Psoas muscle (tissue), 8 donors: Measurements from ENCODE around the gene FLII. TPM values are rescaled to one million over a fixed set of nuclear protein-coding genes. Genes with fewer than 3 reads are reported as not detected.

ENCODE experiments used
- ATAC-seq, 4 donors: fragments of 200-7000 bp; cut with Tn5 transposase; one replicate each; pipeline ENCODE4 v1.9.1; 2020; ENCODE audit warnings: moderate library complexity in 3 of 4, mild to moderate bottlenecking in 2 of 4
- DNase-seq, 2 donors: peaks; one replicate each; pipeline ENCODE4 v3.0.0-alpha.2; 2020
- H3K27ac ChIP-seq: fragments of 200-600 bp; one replicate; pipeline ENCODE4 v1.8.0; 2022
- H3K27me3 ChIP-seq, 3 donors: fragments of 200-600 bp in 1 of 3; one replicate each; pipeline versions ENCODE4 v1.6.1 to v1.8.0; 2013 to 2022; ENCODE audit warnings: low read length in 2 of 3, mild to moderate bottlenecking in 2 of 3, moderate library complexity in 1 of 3; ENCODE audit not compliant: insufficient read depth in 3 of 3
- H3K36me3 ChIP-seq, 2 donors: fragments of 200-600 bp in 1 of 2; one replicate each; pipeline versions ENCODE4 v1.6.1 to v1.8.0; 2013 to 2022; ENCODE audit warnings: low read depth in 1 of 2, mild to moderate bottlenecking in 1 of 2, moderate library complexity in 1 of 2; ENCODE audit not compliant: insufficient read depth in 1 of 2
- H3K4me1 ChIP-seq: fragments of 200-600 bp; one replicate; pipeline ENCODE4 v1.8.0; 2022
- H3K4me3 ChIP-seq: fragments of 200-600 bp; one replicate; pipeline ENCODE4 v1.8.0; 2022; ENCODE audit warnings: mild to moderate bottlenecking
- H3K9me3 ChIP-seq: fragments of 200-600 bp; one replicate; pipeline ENCODE4 v1.8.0; 2022
- CTCF ChIP-seq: fragments of 200-600 bp; IDR thresholded peaks from one replicate; pipeline ENCODE4 v1.8.0; 2022; ENCODE audit warnings: antibody characterized with exemption
- WGBS, 3 donors: extraction: QIAGEN DNeasy Blood & Tissue Kit; methylation state at CpG; one replicate each; pipeline versions ENCODE4 v1.1.6 to v1.1.7; 2013; 5-methylcytosine and 5-hydroxymethylcytosine counted together
- intact Hi-C, 2 donors: fragments of 100-400 bp; cut with DNase I; formaldehyde crosslinking; loops; one replicate each; pipeline versions ENCODE4 v1.11.0 to v1.14.2; 2022
- polyA plus RNA-seq, 3 donors: library from polyadenylated mRNA; stranded (reverse); fragments of 200-250 nt; gene quantifications; one replicate each; pipeline ENCODE4 v1.2.3, GENCODE V29; 2013
- total RNA-seq, 4 donors: library from RNA; stranded (reverse); fragmentation: NEBNext Ultra II Directional in 2 of 4; extraction: Animal tissue kit (Norgen Biotek cat#: 25700) in 2 of 4; gene quantifications; one replicate each; pipeline versions ENCODE4 v1.2.1 to v1.2.4, GENCODE V29; 2021 to 2023
- donor health status: healthy with polysubstance abuse.
- donor health status: DM: no; HTN: no; CAD: no; lungs with moderate emphysema.
- donor health status: Bipolar disorder and iron deficiency.
- donor health status: healthy.
- donor health status: DM: yes; HTN: yes; CAD: no.
- donor health status: DM: no; HTN: no; CAD: no.
- donor health status: DM: no; HTN: no; CAD: no.
- donor health status: DM: yes; HTN: yes; CAD: no.

FLII gene
- total and polyA plus RNA-seq, 7 donors = 379 to 816 (median 517) TPM

GRCh38 chr17:18285296-18285695 lies 26.8 kb upstream of the FLII start:
- no peak for TF ChIP-seq CTCF
- H3K4me3 ChIP-seq = no peak overlapping the region
- ATAC-seq (no peak), DNase-seq (no peak)
- no peaks in the 10 kb centered on the region for H3K27me3 ChIP-seq
- WGBS, 3 donors = 93 to 98% (median 96%) methylated on average over 11 of the region's 11 CpGs
- intact Hi-C loops = loop anchor here in 1 of 2 donors (5.0 kb wide), 1 partner anchor 57 kb away; no protein-coding TSS in a partner anchor
- H3K36me3 ChIP-seq = peaks cover 3 to 99% of the 10 kb centered on the region in 2 donors
- no peaks in the 10 kb centered on the region for H3K4me1 ChIP-seq
- H3K9me3 ChIP-seq = no peaks in the 10 kb centered on the region
- no peak overlapping the region for H3K27ac ChIP-seq

GRCh38 chr17:18281788-18282187 lies 23.2 kb upstream of the FLII start:
- no peak overlapping the region for H3K4me3 ChIP-seq
- ATAC-seq (no peak), DNase-seq (no peak)
- no peaks in the 10 kb centered on the region for H3K27me3 ChIP-seq
- intact Hi-C loops = no loop called here
- H3K4me1 ChIP-seq = no peaks in the 10 kb centered on the region
- TF ChIP-seq CTCF = no peak
- no peaks in the 10 kb centered on the region for H3K9me3 ChIP-seq
- peaks cover 5 to 99% of the 10 kb centered on the region in 2 donors for H3K36me3 ChIP-seq
- H3K27ac ChIP-seq = no peak overlapping the region
- 85 to 95% (median 89%) methylated on average over 6 of the region's 6 CpGs for whole genome bisulfite sequencing, 3 donors

- no peak for TF ChIP-seq CTCF
- intact Hi-C loops = no loop called here
- no peaks in the 10 kb centered on the region for H3K27me3 ChIP-seq
- no peaks in the 10 kb centered on the region for H3K4me1 ChIP-seq
- no peak overlapping the region for H3K27ac ChIP-seq
- WGBS, 3 donors = 63 to 78% (median 72%) methylated on average over 5 of the region's 5 CpGs
- H3K36me3 ChIP-seq = peaks cover 5 to 99% of the 10 kb centered on the region in 2 donors
- no peak for ATAC-seq
- no peaks in the 10 kb centered on the region for H3K9me3 ChIP-seq
- DNase-seq = peak in 1 of 2 donors; percentile 19
- no peak overlapping the region for H3K4me3 ChIP-seq
Observed at GRCh38 chr17:18280766-18281371, 22.3 kb upstream of the FLII start.

- peaks cover 5 to 95% of the 10 kb centered on the region in 2 donors for H3K36me3 ChIP-seq
- no peak for ATAC-seq
- WGBS, 3 donors = 94 to 95% (median 94%) methylated on average over 4 of the region's 4 CpGs
Observed at GRCh38 chr17:18280249-18280648, 21.7 kb upstream of the FLII start.

More at GRCh38 chr17:18280249-18280648, 21.7 kb upstream of the FLII start:
- H3K27ac ChIP-seq = no peak overlapping the region
- TF ChIP-seq CTCF = no peak
- intact Hi-C loops = no loop called here
- DNase-seq = no peak
- H3K9me3 ChIP-seq = no peaks in the 10 kb centered on the region
- H3K27me3 ChIP-seq = no peaks in the 10 kb centered on the region
- no peaks in the 10 kb centered on the region for H3K4me1 ChIP-seq
- no peak overlapping the region for H3K4me3 ChIP-seq
